Measurements from ENCODE around the gene ETFRF1. TPM values are rescaled to one million over a fixed set of nuclear protein-coding genes. Genes with fewer than 3 reads are reported as not detected.

The ETFRF1 gene, protein sequence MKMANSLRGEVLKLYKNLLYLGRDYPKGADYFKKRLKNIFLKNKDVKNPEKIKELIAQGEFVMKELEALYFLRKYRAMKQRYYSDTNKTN
- total RNA-seq, result 10 to 100 TPM; 10.5 to 11.7 (median 11.4) TPM

DNA sequence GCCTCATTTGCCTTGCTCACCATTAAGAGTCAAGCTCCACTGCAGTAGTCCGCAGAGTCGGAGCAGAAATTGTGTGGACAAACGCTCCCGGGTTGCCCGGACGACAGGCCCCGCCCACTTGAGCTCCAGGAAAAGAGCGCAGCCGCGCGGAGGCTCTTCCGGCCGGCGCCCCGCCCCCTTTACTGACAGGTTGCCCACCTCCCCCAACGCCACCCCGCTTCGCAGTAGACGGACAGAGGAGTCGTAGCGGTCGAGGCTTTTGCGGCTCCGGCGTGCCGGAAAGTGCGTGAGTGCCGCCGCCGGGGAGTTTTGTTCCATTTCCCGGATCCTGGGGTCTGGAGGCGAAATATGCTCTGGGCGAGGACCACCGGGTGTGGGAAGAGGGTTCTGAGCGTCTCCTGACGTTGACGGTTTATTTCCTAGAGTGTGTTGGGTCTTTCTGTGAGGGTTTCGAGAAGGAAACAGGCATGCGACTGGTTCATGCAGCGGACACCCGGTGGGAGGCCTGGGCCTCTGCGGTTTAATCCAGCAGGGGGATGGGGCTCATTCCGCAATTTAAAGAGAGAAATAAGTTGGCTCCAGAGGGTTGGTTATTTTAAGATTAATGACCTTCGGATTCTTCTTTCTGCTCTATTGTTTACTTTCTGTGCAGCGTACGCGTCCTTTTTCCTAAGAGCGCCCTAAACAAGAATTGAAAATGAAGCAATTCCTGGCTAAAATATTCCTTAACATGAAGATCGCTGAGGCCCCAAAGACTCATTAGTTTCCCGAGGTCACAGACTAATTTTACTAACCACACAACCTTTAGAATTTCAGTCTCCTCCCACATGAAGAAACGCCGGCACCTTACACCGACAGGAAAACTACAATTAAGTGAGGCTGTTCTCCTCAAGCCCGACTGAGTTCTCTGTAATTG lies at the start of gene ETFRF1, which contains the start of gene DNAI7:
TSS of gene ETFRF1 (plus strand) at position 182 of the 916 bp plus-strand sequence. CDS start 8,720 bp downstream, outside the sequence.
TSS of gene DNAI7 (minus strand) at position 105 of the 916 bp plus-strand sequence. CDS start at position 23, 82 bp downstream.
- H3K9me3 Mint-ChIP-seq, result no peaks in the 10 kb centered on the region
- H3K4me3 Mint-ChIP-seq, result peak within 1 kb of the TSS; percentile 87
- H3K27me3 Mint-ChIP-seq (ENCODE audit: low read depth), result no peaks in the 10 kb centered on the region
- H3K36me3 Mint-ChIP-seq (ENCODE audit: insufficient read depth), result peaks cover 2% of the 10 kb centered on the region
- H3K4me1 Mint-ChIP-seq (ENCODE audit: low read depth), result peaks cover 20% of the 10 kb centered on the region
- ATAC-seq (peak; percentile 97 to 99), DNase-seq (peak; percentile 93)

DNA sequence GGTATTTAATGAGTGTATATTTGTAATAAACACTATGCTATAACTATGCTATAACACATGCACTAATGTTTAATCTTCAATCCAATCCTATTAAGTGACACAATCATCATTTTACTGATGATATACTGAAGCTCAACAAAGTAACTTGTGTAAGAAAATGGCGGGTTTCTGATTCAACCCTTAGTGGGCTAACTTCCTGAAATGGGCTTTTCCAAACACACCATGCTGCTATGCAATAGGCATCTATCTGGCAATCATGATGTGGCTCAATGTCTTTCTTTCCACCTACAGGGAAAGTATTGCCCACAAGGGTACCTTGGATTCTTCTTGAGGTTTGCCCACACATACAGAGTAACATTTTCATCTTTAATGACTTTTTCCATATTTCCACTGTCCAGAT lies 48.4 kb upstream of the ETFRF1 start:
- Mint-ChIP-seq H3K27me3 (ENCODE audit: low read depth) (no peaks in the 10 kb centered on the region), H3K4me3 (no peak overlapping the region), H3K36me3 (ENCODE audit: insufficient read depth) (no peaks in the 10 kb centered on the region), H3K4me1 (ENCODE audit: low read depth) (no peaks in the 10 kb centered on the region), H3K9me3 (no peaks in the 10 kb centered on the region)
- DNase-seq, result no peak
- ATAC-seq, result no peak

DNA sequence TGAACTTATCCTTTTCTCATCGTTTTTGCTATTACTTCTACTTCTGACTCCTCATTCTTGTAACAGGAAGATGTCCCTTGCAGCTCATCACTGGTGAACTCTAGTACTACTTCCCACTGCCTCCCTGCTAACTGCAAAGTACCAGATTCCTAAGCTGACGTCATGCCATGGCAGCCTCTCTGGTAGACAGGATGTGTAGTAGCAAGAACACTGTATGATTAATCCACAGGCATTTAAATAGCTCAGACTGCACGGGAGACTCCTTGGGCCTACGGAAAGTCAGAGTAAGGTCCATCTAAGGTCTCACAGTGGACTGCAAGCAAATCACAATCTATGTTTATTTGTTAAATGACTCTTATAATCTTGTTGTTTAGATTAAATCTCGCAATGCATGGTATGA lies 43.6 kb upstream of the ETFRF1 start:
- ATAC-seq, result no peak
- Mint-ChIP-seq H3K4me1 (ENCODE audit: low read depth) (peaks cover 9% of the 10 kb centered on the region), H3K9me3 (no peaks in the 10 kb centered on the region), H3K27me3 (ENCODE audit: low read depth) (no peaks in the 10 kb centered on the region), H3K36me3 (ENCODE audit: insufficient read depth) (no peaks in the 10 kb centered on the region), H3K4me3 (no peak overlapping the region)
- no peak for DNase-seq

DNA sequence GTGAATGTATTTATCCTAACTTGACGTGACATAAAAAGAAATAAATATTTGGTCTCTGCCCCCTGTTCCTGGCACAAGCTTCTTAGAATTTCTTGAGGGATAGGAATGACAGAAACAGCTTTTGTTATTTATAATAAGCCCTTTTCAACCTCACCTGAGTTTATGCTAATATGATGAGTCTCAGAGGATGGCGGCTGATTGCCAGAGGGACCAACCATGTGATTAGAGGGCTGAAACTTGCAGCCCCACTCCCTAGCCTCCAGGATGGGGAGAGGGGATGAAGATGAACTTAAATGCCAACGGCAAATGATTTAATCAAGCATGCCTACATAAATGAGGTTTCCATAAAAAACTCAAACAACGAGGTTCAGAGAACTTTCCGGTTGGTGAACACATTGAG lies 43.0 kb upstream of the ETFRF1 start:
- Mint-ChIP-seq H3K9me3 (no peaks in the 10 kb centered on the region), H3K36me3 (ENCODE audit: insufficient read depth) (no peaks in the 10 kb centered on the region), H3K4me3 (no peak overlapping the region), H3K27me3 (ENCODE audit: low read depth) (no peaks in the 10 kb centered on the region), H3K4me1 (ENCODE audit: low read depth) (peaks cover 9% of the 10 kb centered on the region)
- ATAC-seq (no peak), DNase-seq (no peak)

DNA sequence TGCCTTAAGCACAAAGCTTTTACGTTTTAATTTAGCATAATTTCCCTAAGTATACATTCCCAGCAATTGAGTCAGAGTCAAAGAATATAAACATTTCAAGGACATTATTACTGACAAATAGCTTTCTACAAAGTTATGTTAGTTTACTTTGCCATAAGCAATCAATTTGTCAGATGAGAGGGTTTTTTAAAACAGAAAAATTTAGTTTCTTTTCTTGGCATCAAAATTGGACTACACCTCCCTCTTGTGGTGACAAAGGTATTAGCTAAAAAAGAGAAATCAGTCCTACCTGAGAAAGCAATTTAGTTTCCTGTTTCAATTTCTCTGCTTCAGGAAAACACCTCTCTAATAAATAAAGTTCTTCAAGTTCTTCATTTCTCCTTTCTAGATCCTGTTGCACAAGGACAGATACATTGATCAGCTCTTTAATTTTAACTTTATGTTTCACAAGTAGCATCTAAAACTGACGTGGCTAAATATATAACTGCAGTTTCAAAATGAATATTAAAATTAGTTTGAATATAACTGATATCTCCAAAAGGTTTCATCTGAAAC lies 39.9 kb upstream of the ETFRF1 start:
- Mint-ChIP-seq H3K9me3 (no peaks in the 10 kb centered on the region), H3K36me3 (ENCODE audit: insufficient read depth) (no peaks in the 10 kb centered on the region), H3K27me3 (ENCODE audit: low read depth) (no peaks in the 10 kb centered on the region), H3K4me1 (ENCODE audit: low read depth) (peaks cover 9% of the 10 kb centered on the region), H3K4me3 (peak overlapping the region; percentile 51)
- DNase-seq (no peak), ATAC-seq (no peak)

DNA sequence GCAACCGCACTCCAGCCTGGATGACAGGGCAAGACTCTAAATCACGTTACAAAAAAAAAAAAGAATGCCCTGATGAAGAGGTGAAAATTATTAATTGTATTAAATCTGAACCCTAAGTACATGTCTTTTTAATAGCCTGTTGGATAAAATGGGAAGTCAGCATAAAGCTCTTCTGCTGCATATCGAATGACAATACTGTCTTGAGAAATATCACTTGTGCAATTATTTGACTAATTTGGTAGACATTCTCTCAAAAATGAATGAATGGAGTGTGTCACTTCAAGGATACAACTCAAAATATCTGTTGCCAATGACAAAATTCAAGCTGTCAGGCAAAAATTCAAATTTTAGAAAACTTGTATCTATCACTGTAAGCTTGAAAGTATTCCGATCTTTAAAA lies 39.0 kb upstream of the ETFRF1 start:
- Mint-ChIP-seq H3K4me3 (no peak overlapping the region), H3K9me3 (no peaks in the 10 kb centered on the region), H3K36me3 (ENCODE audit: insufficient read depth) (no peaks in the 10 kb centered on the region), H3K27me3 (ENCODE audit: low read depth) (no peaks in the 10 kb centered on the region), H3K4me1 (ENCODE audit: low read depth) (peaks cover 9% of the 10 kb centered on the region)
- no peak for DNase-seq
- no peak for ATAC-seq

DNA sequence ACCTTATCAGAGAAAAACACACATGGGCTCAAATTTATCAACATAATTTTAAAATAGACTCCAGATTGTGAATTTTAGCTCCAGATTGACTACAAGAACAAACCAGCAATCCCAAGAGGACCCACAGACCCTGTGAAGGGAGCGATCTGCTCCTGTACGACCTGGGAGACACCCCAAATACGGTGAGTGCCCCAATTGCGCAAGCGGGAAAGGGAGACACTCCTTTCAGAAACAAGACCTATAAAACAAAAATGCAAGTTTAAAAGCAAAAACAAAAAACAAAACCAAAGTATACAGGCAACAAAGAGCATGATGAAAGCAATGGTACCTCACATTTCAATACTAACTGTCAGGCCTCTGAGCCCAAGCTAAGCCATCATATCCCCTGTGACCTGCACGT lies 32.2 kb upstream of the ETFRF1 start:
- no peaks in the 10 kb centered on the region for H3K36me3 Mint-ChIP-seq (ENCODE audit: insufficient read depth)
- no peak for ATAC-seq
- no peaks in the 10 kb centered on the region for H3K9me3 Mint-ChIP-seq
- DNase-seq, result no peak
- no peaks in the 10 kb centered on the region for H3K4me1 Mint-ChIP-seq (ENCODE audit: low read depth)
- no peaks in the 10 kb centered on the region for H3K27me3 Mint-ChIP-seq (ENCODE audit: low read depth)
- no peak overlapping the region for H3K4me3 Mint-ChIP-seq

DNA sequence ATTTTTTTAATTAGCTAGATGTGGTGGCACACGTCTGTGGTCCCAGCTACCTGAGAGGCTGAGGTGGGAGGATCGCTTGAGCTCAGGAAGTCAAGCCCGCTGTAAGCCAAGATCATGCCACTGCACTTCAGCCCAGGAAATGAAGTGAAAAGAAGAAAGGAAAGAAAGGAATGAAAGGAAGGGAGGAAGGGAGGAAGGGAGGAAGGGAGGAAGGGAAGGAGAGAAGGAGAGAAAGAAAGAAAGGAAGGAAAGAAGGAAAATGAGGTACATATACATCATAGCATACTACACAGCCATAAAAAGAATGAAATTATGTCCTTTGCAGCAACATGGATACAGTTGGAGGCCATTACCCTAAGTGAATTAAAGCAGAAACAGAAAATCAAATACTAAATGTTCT lies 12.3 kb upstream of the ETFRF1 start:
- Mint-ChIP-seq H3K27me3 (ENCODE audit: low read depth) (peaks cover 2% of the 10 kb centered on the region), H3K4me1 (ENCODE audit: low read depth) (peaks cover 16% of the 10 kb centered on the region), H3K9me3 (no peaks in the 10 kb centered on the region), H3K36me3 (ENCODE audit: insufficient read depth) (no peaks in the 10 kb centered on the region), H3K4me3 (no peak overlapping the region)
- no peak for DNase-seq
- ATAC-seq, result no peak

DNA sequence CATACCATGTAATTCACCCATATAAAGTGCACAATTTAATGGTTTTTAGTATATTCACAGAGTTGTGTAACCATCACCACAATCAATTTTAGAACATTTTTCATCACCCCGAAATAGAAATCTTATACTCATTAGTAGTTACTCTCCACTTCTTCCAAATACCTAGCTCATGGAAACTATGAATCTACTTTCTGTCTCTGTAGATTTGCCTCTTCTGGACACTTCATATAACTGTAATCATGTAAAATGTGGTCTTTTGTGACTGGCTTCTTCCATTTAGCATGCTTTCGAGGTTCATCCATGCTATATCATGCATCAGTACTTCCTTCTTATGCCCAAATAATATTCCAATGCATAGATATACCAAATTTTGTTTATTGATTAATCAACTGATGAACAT lies 10.9 kb upstream of the ETFRF1 start:
- no peaks in the 10 kb centered on the region for H3K9me3 Mint-ChIP-seq
- H3K4me3 Mint-ChIP-seq, result no peak overlapping the region
- H3K4me1 Mint-ChIP-seq (ENCODE audit: low read depth), result peaks cover 16% of the 10 kb centered on the region
- no peaks in the 10 kb centered on the region for H3K27me3 Mint-ChIP-seq (ENCODE audit: low read depth)
- ATAC-seq (no peak), DNase-seq (no peak)
- no peaks in the 10 kb centered on the region for H3K36me3 Mint-ChIP-seq (ENCODE audit: insufficient read depth)

DNA sequence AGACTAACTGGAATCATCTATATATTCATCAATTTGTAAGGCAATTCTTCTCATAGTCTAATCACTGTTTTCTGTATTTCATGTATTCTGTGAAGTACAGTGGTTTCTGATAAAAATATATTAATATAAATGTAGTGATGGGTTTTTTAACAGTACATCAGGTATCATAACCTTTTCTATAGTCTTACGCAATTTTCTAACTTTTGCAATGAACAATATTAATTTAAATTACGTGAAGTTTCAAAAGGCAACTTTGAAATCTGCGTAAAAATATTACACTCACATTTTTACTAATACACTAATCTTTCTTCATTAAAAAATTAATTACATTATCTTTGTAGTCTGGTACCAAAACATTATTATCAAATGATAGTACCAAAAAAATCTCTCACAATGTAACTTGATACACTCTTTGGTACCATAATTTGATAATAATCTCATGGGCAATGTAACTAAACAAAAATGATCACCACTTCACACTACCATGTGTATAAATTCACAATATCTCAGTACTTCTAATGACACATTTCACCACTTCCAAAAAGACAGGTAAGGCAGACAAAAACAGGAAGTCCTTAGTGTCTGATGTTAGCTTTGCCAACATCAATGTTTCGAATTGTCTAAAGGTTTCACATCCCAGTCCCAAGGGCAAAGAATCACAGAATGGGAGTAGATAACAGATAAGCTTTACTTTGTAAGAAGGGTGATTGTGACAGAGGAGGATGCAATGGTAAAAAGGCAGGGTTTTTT lies 8.8 kb upstream of the ETFRF1 start:
- H3K27me3 Mint-ChIP-seq (ENCODE audit: low read depth), result no peaks in the 10 kb centered on the region
- peak; percentile 30 to 47 for ATAC-seq
- no peaks in the 10 kb centered on the region for H3K9me3 Mint-ChIP-seq
- H3K4me3 Mint-ChIP-seq, result peak overlapping the region; percentile 73
- no peak for DNase-seq
- H3K4me1 Mint-ChIP-seq (ENCODE audit: low read depth), result peaks cover 16% of the 10 kb centered on the region
- no peaks in the 10 kb centered on the region for H3K36me3 Mint-ChIP-seq (ENCODE audit: insufficient read depth)

DNA sequence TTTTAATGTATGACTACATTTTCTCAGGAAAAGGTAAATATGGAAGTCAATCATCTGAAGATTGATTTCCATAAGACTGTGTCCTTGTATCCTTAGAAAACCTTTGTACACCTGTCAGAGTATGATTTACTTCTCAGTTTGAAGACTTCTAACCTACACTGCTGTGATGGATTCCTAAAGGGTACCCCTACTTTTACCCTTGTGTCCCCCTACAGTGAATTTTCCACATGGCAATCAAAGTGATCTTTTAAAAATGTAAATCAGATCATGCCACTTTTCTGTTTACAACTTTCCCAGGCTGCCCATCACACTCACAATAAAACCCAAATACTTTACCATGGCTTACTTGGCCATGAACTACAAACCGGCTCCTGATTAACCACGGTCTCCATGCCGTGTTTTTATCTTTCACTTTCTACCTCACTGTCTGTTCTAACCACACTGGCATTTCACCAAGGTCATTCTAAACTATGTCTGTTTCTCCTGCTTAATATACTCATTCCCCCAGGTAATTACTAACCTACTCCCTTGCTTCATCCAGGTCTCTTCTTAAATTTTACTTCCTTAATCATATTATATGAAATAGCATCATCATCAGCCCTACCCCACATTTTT lies 8.1 kb upstream of the ETFRF1 start:
- H3K27me3 Mint-ChIP-seq (ENCODE audit: low read depth), result no peaks in the 10 kb centered on the region
- ATAC-seq (peak; percentile 73 to 82), DNase-seq (no peak)
- no peaks in the 10 kb centered on the region for H3K36me3 Mint-ChIP-seq (ENCODE audit: insufficient read depth)
- H3K4me1 Mint-ChIP-seq (ENCODE audit: low read depth), result peaks cover 16% of the 10 kb centered on the region
- no peaks in the 10 kb centered on the region for H3K9me3 Mint-ChIP-seq
- H3K4me3 Mint-ChIP-seq, result peak overlapping the region; percentile 73

DNA sequence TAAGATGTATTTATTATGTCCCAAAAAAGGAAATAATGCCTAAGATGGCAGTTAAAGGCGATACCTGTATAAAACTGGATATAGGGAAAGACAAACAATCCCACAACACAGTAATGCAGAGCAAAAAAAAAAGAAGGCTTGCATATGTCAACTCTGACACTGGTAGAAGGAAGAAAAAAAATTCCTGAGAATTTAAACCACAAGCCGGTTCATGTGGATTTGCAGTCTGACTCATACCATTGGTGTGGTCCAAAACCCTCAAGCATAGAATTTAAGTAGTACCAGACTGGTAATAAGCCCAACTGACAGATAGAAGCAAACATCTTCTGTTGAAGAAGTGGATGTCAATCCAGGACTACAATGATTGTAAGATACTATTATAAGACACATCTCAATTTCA lies 7.3 kb upstream of the ETFRF1 start:
- no peaks in the 10 kb centered on the region for H3K9me3 Mint-ChIP-seq
- peaks cover 16% of the 10 kb centered on the region for H3K4me1 Mint-ChIP-seq (ENCODE audit: low read depth)
- H3K36me3 Mint-ChIP-seq (ENCODE audit: insufficient read depth), result no peaks in the 10 kb centered on the region
- DNase-seq (no peak), ATAC-seq (no peak)
- no peaks in the 10 kb centered on the region for H3K27me3 Mint-ChIP-seq (ENCODE audit: low read depth)
- no peak overlapping the region for H3K4me3 Mint-ChIP-seq

DNA sequence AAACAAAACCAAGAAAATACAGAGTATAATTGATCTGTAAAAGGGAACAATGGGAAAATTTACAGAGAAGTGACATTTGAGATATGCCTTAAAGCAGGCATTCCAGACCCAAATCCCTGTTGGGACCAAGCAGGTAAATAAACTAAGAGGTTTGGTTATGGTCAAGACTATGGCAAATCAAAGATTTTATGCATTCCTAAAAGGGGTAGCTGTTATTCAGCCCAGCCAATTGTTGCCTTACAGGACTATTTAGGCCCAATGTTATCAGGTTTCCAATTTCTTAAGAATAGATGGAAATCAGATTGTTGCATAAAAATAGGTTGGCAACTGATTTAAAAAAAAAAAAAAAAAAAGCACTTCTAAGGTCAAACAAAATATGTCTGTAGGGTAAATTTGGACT lies 5.4 kb upstream of the ETFRF1 start:
- Mint-ChIP-seq H3K4me1 (ENCODE audit: low read depth) (peaks cover 16% of the 10 kb centered on the region), H3K36me3 (ENCODE audit: insufficient read depth) (no peaks in the 10 kb centered on the region), H3K27me3 (ENCODE audit: low read depth) (no peaks in the 10 kb centered on the region), H3K4me3 (no peak overlapping the region), H3K9me3 (no peaks in the 10 kb centered on the region)
- ATAC-seq (no peak), DNase-seq (no peak)

DNA sequence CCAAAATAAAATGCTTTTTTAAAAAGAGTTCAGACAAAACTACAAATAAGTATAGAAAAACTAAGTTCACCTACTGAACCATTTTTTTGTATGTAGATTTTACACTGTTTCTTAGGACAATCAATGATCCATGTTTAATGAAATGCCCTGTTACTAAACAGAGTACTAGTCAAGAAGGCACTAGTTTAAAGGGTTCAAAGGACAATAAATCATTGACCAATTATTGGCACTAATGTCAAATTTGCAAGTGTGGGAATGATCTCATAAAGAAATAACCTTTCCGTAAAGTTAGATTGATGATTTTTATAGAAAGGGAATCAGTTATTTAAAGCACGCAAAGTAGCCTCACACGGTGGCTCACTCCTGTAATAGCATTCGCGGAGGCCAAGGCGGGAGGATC lies 4.2 kb upstream of the ETFRF1 start:
- Mint-ChIP-seq H3K4me3 (no peak overlapping the region), H3K36me3 (ENCODE audit: insufficient read depth) (no peaks in the 10 kb centered on the region), H3K9me3 (no peaks in the 10 kb centered on the region), H3K27me3 (ENCODE audit: low read depth) (no peaks in the 10 kb centered on the region), H3K4me1 (ENCODE audit: low read depth) (peaks cover 22% of the 10 kb centered on the region)
- no peak for DNase-seq
- ATAC-seq, result no peak

Data from activated T-cell treated with anti-CD3 and anti-CD28 coated beads, Interleukin-2, amount 50 U/mL, for 4 hours (primary cell).